ENCODE results near the gene NCF2.

Gene NCF2

DNA sequence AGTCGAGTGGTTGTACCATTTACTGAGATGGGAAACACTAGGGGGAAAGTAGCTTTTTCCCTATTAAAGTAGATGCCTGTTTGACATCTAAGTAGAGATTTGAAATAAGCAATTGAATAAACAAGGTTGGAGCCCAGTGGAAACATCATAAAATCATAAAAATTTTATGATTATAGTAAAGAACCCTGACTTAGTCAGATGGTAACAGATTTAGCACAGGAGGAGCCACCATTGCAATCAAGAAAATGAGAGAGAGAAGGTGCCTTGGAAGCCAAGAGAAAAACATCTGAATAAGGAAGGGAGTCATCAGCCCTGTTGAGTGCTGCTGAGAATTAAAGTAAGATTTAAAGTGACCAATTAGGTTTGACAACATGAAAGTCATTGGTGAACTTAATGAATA is 68.2 kb downstream of the NCF2 start:
- DNase-seq (ENCODE audit: low read depth) = no peak
- TF ChIP-seq, protein P1, sequence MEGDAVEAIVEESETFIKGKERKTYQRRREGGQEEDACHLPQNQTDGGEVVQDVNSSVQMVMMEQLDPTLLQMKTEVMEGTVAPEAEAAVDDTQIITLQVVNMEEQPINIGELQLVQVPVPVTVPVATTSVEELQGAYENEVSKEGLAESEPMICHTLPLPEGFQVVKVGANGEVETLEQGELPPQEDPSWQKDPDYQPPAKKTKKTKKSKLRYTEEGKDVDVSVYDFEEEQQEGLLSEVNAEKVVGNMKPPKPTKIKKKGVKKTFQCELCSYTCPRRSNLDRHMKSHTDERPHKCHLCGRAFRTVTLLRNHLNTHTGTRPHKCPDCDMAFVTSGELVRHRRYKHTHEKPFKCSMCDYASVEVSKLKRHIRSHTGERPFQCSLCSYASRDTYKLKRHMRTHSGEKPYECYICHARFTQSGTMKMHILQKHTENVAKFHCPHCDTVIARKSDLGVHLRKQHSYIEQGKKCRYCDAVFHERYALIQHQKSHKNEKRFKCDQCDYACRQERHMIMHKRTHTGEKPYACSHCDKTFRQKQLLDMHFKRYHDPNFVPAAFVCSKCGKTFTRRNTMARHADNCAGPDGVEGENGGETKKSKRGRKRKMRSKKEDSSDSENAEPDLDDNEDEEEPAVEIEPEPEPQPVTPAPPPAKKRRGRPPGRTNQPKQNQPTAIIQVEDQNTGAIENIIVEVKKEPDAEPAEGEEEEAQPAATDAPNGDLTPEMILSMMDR (conservative IDR thresholded peaks at IDR 0.05; ENCODE audit: low read depth, low read length) = no peak
- no peak overlapping the region for H3K4me3 ChIP-seq (ENCODE audit: low read depth, low read length)

DNA sequence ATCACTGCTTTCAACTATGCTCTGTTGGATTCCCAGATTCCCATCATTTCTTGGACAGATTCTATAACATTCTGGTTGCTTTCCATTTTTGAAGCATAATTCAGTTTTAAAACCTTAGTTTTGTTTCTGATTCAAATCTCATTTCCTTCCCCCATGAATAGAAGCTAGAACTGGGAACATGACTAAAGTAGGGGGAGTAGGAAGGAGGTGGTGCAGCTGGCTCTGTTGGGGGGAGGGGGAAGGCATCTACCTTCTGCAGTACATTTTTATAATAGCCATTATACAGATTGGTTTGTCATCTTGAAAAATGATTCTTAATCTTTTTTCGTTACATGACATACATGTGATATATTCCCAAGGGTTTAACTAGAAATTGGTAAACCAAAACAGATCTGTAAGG is 69.9 kb downstream of the NCF2 start:
- TF ChIP-seq, protein P1 (conservative IDR thresholded peaks at IDR 0.05; ENCODE audit: low read depth, low read length) = no peak
- H3K4me3 ChIP-seq (ENCODE audit: low read depth, low read length) = no peak overlapping the region
- DNase-seq (ENCODE audit: low read depth) = no peak

DNA sequence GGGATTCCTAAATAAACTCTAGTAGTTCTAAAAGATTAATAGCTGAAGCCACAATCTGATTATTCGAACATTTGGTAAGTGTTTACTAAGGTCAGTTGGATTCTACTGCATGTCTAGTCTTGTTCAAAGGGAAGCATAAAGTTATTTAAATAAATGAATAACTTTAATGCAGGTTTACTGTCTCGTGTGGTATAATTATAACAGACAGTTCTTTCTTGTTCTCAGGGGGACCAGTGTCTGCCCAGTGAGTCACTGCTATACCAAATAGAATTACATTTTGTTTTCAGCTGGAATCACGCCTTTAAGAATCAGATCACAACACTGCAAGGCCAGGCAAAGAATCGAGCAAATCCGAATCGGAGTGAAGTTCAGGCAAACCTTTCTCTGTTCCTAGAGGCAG is 72.9 kb downstream of the NCF2 start:
- DNase-seq (ENCODE audit: low read depth) = no peak
- TF ChIP-seq, protein P1 (conservative IDR thresholded peaks at IDR 0.05; ENCODE audit: low read depth, low read length) = no peak
- no peak overlapping the region for H3K4me3 ChIP-seq (ENCODE audit: low read depth, low read length)

DNA sequence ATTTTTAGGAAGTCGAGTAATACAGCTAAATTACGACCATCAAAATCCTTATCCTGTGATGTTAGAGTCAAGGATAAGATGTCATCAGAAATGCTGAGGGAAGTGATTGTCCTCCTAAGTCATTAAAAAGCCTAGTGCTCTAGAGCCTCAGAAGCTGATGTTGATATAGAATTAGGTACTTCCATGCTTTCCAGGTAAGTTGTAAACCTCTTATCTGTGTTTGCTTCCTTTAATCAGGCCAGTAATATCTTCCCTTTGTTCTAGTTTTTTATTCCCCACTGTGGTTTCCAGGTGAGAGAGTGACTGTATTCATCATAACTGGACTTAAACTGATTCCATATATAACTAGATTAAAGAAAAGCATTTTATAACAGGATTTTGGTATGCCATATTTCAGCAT is 73.5 kb downstream of the NCF2 start:
- no peak for DNase-seq (ENCODE audit: low read depth)
- TF ChIP-seq, protein P1 (conservative IDR thresholded peaks at IDR 0.05; ENCODE audit: low read depth, low read length) = no peak
- no peak overlapping the region for H3K4me3 ChIP-seq (ENCODE audit: low read depth, low read length)

DNA sequence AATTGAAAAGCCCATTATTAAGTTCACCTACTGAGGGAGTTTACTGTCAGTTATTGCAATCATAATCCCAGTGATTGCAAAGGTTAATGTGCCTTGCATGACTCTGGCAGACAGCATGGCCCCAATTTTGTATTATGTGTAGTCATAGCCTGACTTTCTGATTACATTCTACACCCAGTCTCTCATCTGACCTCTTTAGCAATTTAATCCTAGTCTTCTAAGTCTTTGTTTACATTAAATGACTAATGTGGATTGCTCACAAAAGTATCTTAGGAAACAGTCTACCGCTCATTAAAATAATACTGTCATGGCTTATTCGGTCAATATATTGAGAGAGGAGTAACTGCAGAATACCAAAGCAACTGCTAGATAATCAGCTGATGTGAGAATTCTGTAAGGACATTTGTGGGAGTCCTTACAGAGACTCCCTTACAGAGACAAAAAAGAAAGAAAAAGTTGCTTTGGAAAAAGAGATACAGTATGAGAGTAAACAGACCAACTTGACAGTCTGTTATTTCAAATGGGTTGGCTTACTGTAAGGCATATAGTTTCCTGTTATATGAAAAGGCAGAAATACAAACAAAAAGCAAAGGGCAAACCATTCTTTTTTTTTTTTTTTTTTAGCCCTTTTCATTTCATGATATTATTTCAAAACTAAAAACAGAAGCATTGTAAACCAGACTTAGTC is 75.1 kb downstream of the NCF2 start:
- peak; percentile 80 for DNase-seq (ENCODE audit: low read depth)
- TF ChIP-seq, protein P1 (conservative IDR thresholded peaks at IDR 0.05; ENCODE audit: low read depth, low read length) = no peak
- no peak overlapping the region for H3K4me3 ChIP-seq (ENCODE audit: low read depth, low read length)

DNA sequence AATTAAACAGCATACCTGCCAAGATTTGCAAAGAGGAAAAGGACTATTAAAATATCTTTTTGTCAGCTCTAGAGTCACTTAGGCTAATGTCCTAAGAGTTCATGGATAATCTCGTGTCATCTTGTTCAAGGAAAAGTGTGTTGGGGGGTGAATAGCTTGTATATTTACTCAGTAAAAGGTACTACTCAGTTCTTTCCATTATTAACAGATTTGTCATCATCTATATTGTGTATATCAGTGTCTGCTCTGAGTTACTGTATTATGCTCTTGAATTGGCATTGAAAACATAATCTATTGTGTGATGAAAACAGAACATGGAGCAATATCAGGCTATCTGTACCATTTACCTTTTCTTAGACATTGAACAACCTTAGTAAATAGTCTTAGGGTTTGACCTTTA is 76.0 kb downstream of the NCF2 start:
- no peak overlapping the region for H3K4me3 ChIP-seq (ENCODE audit: low read depth, low read length)
- no peak for DNase-seq (ENCODE audit: low read depth)
- TF ChIP-seq, protein P1 (conservative IDR thresholded peaks at IDR 0.05; ENCODE audit: low read depth, low read length) = no peak

DNA sequence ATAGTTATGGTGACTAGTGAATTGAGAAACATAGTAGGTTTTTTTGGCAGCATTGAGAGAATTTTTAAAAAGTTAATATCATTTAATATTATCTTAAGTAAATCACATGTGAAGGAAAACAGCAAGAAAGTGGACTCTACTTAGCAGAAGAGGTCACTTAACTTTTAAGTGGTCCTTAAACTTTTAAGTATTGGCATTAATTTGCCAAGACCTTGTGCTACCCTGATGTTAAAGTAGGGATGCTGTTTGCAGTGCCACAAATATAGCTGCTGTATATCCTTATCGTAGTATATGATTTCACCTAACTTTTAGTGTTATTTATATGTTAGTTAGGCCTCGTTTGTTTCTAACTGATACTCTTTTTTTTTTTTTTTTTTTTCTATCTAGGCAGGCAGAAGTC is 77.8 kb downstream of the NCF2 start:
- TF ChIP-seq, protein P1 (conservative IDR thresholded peaks at IDR 0.05; ENCODE audit: low read depth, low read length) = no peak
- no peak overlapping the region for H3K4me3 ChIP-seq (ENCODE audit: low read depth, low read length)
- no peak for DNase-seq (ENCODE audit: low read depth)
